Dermis microvascular lymphatic vessel endothelial cell (primary cell): ENCODE measurements around the gene ZFP36. TPM values are rescaled to one million over a fixed set of nuclear protein-coding genes. Genes with fewer than 3 reads are reported as not detected.

ENCODE experiments used
- DNase-seq, 2 donors: peaks; one replicate each; pipeline versions ENCODE4 v3.0.0 to v3.0.0-alpha.2; 2010; ENCODE audit warnings: low read depth in 2 of 2
- total RNA-seq: library from RNA; depleted of rRNA; stranded (reverse); fragments of >200 nt; gene quantifications from 2 replicates; pipeline ENCODE4 v1.2.1, GENCODE V29; 2014

ZFP36 gene
- total RNA-seq, 1 donor from 2014 or later: 0.64 TPM

DNA sequence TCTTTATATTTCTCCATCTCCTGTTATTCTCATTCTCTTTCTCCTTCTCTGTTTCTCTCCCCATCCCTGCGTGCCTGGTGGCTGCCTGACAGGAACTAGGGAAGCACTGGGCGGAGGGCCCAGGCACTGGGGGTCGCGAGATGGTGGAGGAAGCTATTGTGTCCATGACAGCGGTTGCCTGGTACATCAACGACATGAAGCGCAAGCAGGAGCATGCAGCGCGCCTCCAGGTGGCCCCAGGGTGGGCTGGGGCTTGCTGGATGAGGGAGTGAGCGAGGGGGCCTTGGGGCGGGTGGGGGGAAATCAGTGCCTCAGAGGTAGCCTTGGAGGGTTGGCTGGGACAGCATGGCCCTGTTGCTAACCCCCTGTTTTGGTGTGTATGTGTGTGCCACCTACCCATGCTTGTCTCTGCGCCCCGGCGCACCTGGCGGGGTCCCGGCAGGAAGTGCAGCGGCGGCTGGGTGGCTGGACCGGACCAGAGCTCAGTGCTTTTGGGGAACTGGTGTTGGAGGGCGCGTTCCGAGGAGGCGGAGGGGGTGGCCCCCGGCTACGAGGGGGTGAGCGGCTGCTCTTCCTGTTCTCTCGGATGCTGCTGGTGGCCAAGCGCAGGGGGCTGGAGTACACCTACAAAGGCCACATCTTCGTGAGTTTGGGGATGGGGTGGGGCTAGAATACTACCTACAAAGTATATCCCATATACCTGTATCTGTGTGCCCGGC, 11.0 kb downstream of the ZFP36 start:
- DNase-seq: no peak

DNA sequence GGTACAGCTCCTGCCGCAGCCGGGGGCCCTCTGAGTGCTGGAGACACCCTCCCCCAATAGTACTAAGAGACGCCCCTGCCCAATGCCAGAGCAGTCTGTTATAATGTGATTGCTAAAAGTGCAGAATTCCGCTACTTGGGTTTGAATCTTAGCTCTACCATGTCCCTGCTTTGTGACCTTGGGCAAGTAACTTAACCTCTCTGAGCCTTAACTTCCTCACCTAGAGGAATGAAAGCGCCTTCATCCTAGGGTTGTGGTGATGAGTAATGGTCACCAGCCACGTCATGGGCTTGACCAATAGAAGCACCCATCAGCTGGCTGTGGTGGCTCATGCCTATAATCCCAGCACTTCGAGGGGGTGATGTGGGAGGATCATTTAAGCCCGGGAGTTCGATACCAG, 12.4 kb downstream of the ZFP36 start:
- DNase-seq: no peak

DNA sequence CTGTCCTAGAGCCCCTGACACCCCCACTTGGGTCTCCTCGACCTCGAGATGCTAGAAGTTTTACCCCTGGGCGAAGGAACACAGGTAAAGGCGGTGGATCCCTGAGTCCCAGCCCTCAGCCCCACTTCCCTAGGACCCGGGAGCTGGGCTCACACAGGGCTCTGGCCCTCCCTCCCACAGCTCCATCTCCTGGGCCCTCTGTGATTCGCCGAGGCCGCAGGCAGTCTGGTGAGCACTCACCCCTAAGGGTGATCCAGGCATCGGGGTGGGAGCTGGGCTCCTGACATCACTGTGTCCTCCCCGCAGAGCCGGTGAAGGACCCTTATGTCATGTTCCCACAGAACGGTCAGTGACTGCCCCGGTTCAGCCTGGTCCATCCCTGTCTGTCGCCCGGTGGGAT, 14.1 kb downstream of the ZFP36 start:
- no peak for DNase-seq

DNA sequence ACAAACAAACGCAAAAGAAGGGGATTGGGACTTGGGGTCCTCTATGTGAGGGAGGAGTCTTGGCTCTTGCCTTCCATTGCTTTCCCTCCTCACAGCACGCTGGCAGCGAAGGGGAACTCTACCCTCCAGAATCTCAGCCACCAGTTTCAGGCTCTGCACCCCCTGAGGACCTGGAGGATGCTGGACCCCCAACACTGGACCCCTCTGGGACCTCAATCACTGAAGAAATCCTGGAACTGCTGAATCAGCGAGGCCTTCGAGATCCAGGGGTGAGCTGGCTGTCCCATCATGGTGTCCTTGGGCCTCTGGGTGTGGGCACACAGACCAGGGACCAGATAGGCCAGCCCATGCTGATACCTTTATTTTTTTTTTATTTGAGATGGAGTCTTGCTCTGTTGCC, 15.4 kb downstream of the ZFP36 start:
- DNase-seq: no peak

DNA sequence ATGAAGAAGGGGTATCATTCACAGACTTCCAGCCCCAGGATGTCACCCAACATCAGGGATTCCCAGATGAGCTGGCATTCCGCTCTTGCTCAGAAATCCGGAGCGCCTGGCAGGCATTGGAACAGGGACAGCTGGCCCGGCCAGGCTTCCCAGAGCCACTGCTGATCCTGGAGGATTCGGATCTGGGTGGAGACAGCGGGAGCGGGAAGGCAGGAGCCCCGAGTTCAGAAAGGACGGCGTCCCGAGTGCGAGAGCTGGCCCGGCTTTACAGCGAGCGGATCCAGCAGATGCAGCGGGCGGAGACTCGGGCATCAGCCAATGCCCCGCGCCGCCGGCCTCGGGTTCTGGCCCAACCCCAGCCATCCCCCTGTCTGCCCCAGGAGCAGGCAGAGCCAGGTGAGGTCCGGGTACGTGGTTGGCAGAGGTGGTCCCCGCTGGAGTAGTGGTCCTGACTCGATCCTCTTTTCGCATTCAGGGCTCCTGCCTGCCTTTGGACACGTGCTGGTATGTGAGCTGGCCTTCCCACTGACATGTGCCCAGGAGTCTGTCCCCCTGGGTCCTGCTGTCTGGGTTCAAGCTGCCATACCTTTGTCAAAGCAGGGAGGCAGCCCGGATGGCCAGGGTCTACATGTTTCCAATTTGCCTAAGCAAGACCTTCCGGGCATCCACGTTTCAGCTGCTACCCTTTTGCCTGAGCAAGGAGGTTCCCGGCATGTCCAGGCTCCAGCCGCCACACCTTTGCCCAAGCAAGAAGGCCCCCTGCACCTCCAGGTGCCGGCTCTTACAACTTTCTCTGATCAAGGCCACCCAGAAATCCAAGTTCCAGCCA, 16.8 kb downstream of the ZFP36 start:
- DNase-seq: no peak

DNA sequence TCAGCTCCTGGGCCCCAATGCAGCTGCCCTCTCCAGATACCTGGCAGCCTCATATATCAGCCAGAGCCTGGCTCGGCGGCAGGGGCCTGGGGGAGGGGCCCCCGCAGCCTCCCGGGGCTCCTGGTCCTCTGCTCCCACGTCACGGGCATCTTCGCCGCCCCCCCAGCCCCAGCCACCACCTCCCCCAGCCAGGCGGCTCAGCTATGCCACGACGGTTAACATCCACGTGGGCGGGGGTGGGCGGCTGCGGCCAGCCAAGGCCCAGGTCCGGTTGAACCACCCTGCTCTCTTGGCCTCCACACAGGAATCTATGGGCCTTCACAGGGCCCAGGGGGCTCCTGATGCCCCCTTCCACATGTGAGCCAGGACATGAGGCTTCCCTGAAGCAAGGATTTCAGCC, 18.3 kb downstream of the ZFP36 start:
- no peak for DNase-seq

DNA sequence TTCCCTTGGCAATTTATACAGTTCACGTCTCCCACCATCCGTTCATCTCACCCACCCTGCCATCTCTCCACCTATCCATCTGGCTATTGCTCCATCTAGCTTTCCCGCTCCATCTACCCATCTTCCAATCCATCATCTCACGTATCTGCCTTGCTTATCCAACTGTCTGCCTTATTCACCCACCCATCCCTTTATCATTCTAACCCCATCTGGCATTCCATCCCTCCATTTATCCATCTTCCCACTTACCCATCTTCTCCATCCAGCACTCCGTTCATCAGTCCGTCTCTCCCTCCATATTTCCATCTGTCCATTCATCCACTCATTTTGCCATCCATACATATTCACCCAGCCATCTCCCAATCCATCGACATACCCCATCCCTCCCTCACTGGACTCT, 19.1 kb downstream of the ZFP36 start:
- no peak for DNase-seq

DNA sequence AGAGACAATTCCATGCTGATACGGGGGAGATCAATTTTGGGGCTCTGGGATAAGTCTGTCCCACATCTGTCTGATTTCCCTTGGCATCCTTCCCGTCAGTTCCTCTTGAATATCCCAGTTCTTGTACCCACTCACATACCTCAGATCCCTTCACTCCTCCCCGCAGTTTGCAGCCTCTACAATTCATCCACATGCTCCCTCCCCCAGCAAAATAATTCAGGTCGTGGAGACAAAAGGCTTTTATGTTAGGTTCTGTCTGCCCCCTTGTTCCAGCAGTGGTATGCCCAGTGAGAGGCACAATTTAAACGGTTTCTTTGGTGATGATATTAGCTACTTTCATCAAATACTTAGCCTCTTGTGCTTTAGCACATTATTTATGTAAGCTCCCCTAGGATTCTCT, 19.5 kb downstream of the ZFP36 start:
- no peak for DNase-seq

DNA sequence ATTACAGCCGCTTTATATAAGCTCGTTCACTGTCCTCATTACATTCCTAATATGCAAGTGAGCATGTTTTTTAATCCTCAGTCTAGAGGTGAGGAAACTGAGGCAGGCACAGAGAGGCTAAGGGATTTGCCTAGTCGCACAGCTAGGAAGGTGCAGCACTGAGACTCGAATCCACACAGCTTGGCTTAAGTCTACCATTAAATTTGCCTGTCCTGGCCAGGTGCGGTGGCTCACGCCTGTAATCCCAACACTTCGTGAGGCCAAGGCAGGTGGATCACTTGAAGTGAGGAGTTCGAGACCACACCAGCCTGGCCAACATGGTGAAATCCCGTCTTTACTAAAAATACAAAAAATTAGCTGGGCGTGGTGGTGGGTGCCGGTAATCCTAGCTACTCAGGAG, 21.1 kb downstream of the ZFP36 start:
- DNase-seq: no peak

DNA sequence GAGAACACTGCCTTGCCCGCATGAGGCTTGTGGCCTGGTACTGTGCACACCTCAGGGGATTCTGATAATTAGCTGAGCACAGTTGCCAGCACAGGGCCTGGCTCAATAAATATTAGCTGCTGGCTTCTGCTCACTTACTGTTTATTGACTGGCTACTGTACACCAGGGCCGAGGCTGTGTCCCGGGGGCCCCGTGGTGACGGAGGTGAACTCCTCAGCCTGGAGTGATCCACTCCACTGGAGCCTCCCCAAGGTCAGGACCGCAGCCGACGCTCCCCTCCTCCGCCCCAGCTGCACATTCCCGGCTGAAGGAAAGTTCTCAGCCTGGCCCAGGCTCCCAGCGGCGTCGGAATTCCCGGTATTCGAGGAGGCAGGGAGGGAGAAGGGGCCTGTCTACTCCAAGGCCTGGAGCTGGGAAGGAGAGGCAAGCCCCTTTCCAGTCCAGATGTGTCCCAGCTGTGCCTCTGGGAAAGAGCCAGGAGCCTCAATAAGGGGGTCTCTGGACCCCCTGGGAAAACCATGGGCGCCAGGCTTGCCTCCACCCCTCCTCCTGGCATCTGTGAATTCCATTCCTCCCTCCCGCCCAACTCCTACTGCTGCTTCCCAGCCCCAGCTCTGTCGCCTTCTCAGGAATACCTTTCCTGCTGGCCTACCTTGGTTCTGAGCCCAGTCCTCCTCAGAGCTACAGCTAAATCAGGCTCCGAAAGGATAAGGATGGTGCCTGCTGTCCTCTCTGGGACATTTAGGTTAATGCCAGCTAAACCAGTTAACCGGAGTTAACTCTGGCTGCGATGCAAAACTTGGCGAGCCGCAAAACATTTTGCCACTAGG, 21.9 kb downstream of the ZFP36 start:
- DNase-seq: peak in 1 of 2 donors; percentile 76

DNA sequence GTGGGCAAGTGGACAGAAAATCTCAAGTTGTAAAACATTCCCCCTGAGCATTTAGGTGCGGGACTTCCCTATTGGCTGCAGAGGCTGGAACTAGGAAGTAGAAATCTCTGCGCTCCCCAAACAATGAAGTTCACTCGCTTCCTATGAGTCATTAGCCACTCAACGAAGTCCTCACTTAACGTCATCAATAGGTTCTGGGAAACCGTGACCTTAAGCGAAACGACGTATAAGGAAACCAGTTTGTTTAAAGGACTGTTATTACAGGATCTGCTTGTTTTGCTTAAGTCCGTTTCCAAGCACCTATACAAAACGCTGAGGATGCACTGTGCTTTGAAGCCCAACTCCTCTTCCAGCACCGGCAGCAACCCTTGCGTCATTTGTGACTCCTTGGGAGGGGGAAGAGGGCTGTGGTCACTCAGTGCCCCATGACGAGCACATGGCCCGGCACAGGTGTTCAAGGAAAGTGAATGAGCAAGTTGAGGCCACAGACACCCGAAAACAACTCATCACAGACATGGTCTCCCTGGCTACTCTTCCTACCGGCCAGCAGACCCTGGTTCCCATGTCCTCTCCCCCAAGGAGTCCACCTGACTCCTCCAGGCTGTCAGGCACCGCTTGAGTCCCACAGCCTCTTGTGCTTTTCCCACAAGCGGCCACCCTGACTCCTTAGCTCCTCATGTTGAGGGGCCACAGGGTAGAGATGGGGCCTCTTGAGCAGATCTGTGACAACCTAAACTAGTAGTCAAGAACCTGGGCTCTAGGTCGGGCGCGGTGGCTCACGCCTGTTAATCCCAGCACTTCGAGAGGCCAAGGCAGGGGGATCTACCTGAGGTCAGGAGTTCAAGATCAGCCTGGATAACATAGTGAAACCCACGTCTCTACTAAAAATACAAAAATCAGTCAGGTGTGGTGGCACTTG, 24.3 kb downstream of the ZFP36 start:
- DNase-seq: peak; percentile 99 to 100

DNA sequence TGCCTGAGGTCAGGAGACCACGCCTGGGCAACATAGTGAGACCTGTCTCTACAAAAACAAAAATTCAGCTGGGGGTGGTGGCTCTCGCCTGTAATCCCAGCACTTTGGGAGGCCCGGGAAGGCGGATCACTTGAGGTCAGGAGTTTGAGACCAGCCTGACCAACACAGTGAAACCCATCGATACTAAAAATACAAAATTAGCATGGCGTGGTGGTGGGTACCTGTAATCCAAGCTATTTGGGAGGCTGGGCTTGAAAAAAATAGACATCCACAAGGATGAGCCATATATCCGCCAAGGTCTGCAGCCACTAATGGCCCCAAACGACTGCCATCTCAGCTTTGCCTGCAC, 26.0 kb downstream of the ZFP36 start:
- no peak for DNase-seq

DNA sequence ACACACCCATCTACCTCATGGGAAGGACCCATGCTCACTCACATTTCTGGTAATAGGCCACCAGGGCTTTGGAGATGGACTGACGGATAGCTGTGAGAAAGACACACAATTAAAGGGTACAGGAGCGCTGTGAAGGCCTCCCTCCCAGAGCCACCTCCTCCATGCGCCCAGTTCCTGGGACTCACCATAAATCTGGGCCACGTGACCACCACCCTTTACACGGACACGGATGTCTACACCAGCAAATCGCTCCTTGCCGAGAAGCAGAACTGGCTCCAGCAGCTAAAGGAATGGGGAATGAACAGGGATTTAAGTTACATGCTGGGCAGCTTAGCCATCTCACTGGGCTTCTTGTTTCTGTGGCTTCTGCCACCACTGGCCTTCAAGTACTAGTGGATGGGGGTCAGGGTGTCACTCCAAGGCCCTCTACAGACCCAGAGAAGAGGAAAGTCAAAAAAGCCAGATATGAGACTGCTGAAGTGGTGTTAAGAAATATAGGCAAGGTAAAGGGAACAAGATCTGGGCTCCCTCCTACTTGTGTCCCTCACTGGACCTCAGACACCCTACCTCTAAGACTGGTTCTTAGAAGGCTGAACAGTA, 26.9 kb downstream of the ZFP36 start:
- DNase-seq: no peak

DNA sequence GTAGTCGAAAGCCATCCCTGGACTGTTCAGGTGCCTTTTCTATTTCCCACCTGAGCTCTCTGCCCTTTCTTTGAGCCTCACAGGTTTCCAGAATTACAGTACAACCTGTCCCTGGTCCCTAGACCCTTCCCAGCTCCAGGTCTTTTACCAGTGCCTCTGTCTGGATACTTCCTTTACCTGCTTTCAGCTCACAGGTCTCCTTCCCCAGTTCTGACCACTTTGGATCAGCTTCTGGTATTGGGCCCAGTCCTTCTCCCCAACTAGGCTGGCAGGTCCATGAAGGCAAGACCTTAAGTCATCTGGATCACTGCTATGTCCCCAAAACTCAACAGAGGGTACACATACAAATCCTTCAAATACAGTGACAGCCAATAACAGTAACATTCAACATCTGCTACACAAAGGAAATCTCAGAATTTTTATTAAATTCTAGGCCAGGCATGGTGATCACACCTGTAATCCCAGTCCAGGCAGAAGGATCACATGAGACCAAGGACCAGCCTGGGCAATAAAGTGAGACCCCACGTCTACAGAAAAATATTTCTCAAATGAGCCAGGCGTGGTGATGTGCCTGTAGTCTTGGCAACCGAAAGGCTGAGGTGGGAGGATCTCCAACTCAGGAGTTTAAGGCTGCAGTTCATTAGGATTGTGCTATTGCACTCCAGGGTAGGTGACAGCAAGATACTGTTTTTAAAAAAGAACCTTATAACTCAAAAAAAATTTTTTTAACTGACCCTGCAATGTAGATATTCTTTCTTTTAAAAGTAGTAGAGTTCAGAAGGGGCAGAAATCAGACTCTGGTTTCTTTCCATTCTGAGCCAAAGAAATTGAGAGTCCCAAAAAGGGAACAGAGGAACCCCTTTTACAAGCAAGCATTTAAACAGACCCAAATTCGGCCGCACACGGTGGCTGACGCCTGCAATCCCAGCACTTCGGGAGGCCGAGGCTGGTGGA, 27.8 kb downstream of the ZFP36 start:
- no peak for DNase-seq

DNA sequence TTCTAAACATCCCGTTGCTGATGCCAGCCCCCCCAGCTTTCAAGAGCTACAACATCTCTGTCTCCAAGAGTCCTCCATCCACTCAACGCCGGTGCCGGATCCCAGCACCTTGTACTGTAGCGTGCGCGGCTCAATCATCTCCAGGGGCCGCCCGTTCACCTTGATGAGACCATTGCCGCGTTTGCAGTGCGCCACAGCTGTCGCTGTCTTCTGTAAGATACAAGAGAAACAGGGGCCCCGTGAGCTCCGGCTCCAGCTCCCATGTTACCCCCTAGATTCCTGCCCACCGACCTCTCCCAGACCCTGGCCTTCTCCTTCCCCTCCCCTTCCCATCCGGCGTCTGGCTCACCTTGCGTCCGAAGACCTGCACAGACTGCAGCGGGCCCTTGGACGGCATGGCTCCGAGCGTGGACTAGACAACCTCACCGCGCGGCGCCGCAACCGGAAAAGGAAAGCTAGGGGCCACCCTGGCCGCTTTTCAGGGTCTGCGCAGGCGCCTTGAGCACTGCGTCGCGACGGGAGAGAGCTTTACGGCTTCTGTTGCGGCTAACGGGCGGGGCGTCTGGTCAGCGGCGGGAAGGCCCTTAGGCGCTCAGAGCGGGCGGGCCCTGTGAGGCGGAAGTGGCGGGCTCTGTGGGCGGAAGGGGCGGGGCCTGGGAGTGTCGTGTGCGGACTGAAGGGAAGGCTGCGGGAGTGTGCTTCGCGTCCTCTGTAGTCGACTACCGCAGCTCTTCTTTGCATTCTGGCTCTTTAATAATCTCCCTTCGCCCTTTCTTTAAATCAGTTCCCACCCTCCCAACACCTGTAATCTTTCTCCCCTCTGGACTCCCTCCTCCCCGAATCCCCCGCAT, 29.1 kb downstream of the ZFP36 start, which contains the start of gene RPS16:
RPS16 (minus strand) TSS at position 451 of the 851 bp plus-strand sequence; CDS start at position 397, 54 bp downstream.
- DNase-seq: peak; percentile 95 to 98

DNA sequence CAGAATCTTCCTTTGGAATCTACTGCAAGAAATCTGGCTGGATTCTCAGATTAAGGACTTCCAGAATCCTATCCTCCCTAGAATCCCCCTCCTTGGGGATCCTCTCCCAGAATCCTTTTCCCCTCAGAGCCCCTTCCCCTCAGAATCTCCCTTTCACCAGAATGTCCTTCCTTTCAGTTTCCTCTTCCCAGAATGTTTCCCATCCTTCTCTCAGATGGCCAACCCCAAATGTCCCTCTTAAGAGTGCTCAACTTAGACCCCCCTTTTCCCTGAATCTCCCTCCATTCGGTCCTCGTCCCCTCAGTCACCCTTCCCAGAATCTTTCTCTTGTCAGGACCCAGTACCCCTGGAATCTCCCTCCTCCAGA, 29.7 kb downstream of the ZFP36 start:
- DNase-seq: no peak

DNA sequence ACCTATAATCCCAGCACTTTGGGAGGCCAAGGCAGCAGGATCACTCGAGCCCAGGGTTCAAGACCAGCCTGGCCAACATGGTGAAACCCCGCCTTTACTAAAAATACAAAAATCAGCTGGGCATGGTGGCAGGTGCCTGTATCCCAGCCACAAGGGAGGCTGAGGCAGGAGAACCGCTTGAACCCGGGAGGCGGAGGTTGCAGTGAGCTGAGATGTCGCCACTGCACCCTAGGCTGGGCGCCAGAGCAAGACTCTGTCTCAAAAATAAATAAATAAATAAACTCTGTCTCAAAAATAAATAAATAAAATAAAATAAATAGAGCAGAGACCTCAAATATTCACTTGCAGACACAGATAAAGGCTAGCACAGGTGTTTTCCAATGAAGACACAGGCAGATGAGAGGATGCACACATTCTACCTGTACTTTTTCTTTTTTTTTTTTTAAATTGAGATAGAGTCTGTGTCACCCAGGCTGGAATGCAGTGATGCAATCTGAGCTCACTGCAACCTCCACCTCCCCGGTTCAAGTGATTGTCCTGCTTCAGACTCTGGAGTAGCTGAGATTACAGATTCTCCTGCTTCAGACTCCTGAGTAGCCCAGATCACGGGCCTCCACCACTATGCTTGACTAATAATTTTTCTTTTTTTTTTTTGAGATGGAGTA, 31.8 kb downstream of the ZFP36 start:
- DNase-seq: no peak

DNA sequence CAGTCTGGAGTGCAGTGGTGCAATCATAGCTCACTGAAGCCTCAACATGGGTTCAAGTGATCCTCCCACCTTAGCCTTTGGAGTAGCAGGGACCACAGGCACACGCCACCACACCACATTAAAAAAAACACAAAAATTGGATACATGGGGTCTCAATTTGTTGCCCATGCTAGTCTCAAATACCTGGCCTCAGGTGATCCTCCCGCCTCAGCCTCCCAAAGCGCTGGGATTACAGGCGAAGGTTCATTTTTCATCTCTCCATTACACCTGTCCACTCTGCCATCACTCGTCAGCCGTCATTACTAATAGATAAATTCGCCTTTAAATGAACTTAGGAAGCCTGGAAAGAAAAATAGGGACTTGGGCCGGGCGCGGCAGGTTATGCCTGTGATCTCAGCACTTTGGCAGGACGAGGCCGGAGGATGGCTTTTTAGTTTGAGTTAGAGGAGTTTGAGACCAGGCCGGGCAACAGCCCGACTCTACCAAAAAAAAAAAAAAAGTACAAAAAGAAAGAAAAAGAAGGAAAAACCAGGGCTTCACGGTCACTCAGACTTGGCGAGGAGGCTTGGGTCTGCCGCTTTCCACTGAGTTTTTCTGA, 38.0 kb downstream of the ZFP36 start:
- peak in 1 of 2 donors; percentile 25 for DNase-seq
